Esophagus muscularis mucosa (tissue), 4 donors: ENCODE measurements around the gene BHMT2. TPM values are rescaled to one million over a fixed set of nuclear protein-coding genes. Genes with fewer than 3 reads are reported as not detected.

ENCODE experiments used
- DNase-seq: peaks from one replicate; pipeline ENCODE4 v3.0.0-alpha.2; 2017; ENCODE audit errors: extremely low spot score
- H3K27ac ChIP-seq, 4 donors: fragments of 200-600 bp; sonication (generic); replicated peaks in 1 of 4; 1 replicate in 3 of 4; 2 replicates in 1 of 4; pipeline ENCODE4 v1.5.1; 2016 to 2019; ENCODE audit warnings: mild to moderate bottlenecking in 1 of 4
- H3K27me3 ChIP-seq, 4 donors: fragments of 200-600 bp; sonication (generic); one replicate each; pipeline versions ENCODE4 v1.5.1 to v1.6.0; 2016 to 2019
- H3K36me3 ChIP-seq, 4 donors: fragments of 200-600 bp; sonication (generic); one replicate each; pipeline ENCODE4 v1.5.1; 2016 to 2019
- H3K4me1 ChIP-seq, 4 donors: fragments of 200-600 bp; sonication (generic); one replicate each; pipeline ENCODE4 v1.5.1; 2016 to 2019
- H3K4me3 ChIP-seq, 4 donors: fragments of 200-600 bp; sonication (generic); 1 replicate in 2 of 4; 2 replicates in 2 of 4; pipeline ENCODE4 v1.5.1; 2016 to 2019; ENCODE audit warnings: mild to moderate bottlenecking in 4 of 4, moderate library complexity in 1 of 4
- H3K9me3 ChIP-seq, 4 donors: fragments of 200-600 bp; sonication (generic); 1 replicate in 3 of 4; 2 replicates in 1 of 4; pipeline ENCODE4 v1.5.1; 2016 to 2019
- EP300 ChIP-seq: sonication (generic); formaldehyde crosslinking; IDR thresholded peaks from one replicate; pipeline ENCODE4 v1.6.1; 2017; ENCODE audit warnings: antibody characterized with exemption
- POLR2A ChIP-seq: fragments of 450-650 bp; IDR thresholded peaks from one replicate; pipeline ENCODE4 v1.6.1; 2017; ENCODE audit warnings: antibody characterized with exemption, moderate library complexity, mild to moderate bottlenecking, low read depth
- POLR2AphosphoS5 ChIP-seq, 2 donors: sonication (generic); formaldehyde crosslinking; IDR thresholded peaks; one replicate each; pipeline ENCODE4 v1.6.1; 2017; ENCODE audit warnings: antibody characterized with exemption in 2 of 2
- WGBS: methylation state at CpG from one replicate; pipeline ENCODE4 v1.1.5; 2018; 5-methylcytosine and 5-hydroxymethylcytosine counted together
- intact Hi-C: fragments of 100-400 bp; cut with DNase I; formaldehyde crosslinking; loops from one replicate; pipeline ENCODE4 v1.15.1; 2023
- total RNA-seq, 4 donors: library from RNA; depleted of rRNA; stranded (reverse); fragments of >200 nt; gene quantifications; one replicate each; pipeline versions ENCODE4 v1.1.0 to v1.2.1, GENCODE V29; 2016
- TF ChIP-seq, protein P1 (sequence below), 3 experiments: fragments of 200-600 bp in 2 of 3; fragments of 450-650 bp in 1 of 3; sonication (generic) in 2 of 3; IDR thresholded peaks; one replicate each; pipeline ENCODE4 v1.5.1; 2017 to 2019; ENCODE audit warnings: antibody characterized with exemption in 3 of 3, mild to moderate bottlenecking in 2 of 3, moderate library complexity in 1 of 3

The BHMT2 gene
- total RNA-seq, 4 donors from 2014 or later, result 44.2 to 105 (median 64.1) TPM

DNA sequence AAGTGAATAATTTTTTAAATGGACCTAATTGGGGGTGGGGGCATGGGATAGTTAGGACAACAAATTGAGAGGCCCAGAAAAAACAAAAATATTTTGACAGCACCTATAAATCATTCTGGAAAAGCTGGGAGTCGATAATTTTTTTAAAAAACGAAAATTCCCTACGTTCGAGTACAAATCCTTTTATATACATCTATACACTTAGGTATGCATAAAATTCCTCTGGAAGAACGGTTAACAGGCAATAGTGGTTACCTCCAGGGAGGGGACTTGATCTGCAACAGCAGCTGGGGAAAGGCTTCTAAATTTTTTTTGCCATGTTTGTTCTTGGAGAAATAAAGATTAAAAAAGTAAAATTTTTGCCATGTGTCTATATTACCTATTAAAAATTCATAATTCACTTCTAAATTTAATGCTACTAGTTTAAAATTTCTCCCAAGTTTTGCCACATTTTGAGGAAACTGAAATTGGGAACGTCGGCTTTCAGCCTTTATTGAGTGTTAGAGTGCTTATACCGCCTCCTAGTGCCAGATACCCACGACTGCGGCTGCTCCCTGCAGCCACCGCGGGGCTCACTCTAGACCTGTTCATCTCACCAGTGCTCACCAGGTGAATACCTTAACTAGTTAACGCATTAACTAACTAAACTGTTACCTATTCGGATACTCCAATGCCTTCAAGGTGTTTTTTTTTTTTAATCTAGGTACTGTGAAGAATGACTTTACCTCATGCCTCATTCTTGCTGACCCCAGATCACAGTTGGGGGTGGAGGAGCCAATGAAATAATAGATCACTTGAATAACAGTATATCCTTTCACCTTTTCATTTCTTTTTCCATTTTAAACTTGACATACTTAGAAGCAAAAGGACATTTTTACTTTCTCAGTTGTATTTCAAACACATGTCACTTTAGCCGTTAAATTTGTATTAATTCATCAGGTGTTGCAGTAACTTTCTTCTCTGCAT lies 40.2 kb downstream of the BHMT2 start:
- Histone ChIP-seq H3K4me3 (no peak overlapping the region), H3K27ac (no peak overlapping the region), H3K4me1 (peaks cover 0 to 29% (median 23%) of the 10 kb centered on the region in 4 donors), H3K36me3 (no peaks in the 10 kb centered on the region), H3K27me3 (peaks cover 0 to 24% (median 13%) of the 10 kb centered on the region in 4 donors), H3K9me3 (no peaks in the 10 kb centered on the region)
- TF ChIP-seq, protein P1, sequence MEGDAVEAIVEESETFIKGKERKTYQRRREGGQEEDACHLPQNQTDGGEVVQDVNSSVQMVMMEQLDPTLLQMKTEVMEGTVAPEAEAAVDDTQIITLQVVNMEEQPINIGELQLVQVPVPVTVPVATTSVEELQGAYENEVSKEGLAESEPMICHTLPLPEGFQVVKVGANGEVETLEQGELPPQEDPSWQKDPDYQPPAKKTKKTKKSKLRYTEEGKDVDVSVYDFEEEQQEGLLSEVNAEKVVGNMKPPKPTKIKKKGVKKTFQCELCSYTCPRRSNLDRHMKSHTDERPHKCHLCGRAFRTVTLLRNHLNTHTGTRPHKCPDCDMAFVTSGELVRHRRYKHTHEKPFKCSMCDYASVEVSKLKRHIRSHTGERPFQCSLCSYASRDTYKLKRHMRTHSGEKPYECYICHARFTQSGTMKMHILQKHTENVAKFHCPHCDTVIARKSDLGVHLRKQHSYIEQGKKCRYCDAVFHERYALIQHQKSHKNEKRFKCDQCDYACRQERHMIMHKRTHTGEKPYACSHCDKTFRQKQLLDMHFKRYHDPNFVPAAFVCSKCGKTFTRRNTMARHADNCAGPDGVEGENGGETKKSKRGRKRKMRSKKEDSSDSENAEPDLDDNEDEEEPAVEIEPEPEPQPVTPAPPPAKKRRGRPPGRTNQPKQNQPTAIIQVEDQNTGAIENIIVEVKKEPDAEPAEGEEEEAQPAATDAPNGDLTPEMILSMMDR (IDR thresholded peaks at IDR 0.05), result peak in 2 of 3 experiments; percentile 17 to 24
- no peak for TF ChIP-seq EP300
- no peak for TF ChIP-seq POLR2AphosphoS5 (IDR thresholded peaks at IDR 0.05)
- DNase-seq, result no peak
- intact Hi-C loops, result no loop called here
- WGBS, result 63% methylated on average over 15 of the region's 15 CpGs

DNA sequence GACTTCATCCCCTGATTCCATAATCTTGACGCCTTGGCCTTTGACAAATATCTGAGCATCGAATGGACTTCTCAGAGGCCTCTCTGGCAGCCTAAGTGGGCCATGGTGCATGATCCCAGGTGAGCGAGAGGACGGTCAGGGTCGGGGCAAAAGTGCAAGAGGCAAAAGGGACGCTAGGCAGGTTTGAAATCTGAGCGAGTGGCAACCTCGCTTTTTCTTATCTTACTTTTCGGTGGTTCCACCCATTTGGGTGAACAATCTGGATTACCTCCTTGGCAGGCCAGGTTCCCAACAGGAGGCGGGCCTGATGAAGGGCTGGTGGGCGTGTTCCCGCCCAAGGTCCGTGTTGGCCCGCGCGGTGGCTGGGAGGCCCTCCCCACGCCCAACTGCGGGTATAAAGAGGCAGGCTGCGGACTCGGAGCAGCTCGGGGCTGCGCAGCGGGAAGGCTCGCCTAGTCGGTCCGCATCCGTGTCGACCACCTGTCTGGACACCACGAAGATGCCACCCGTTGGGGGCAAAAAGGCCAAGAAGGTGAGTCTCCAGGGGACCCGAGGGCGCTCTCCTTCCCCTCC lies 41.9 kb downstream of the BHMT2 start, which contains the start of gene BHMT:
Gene BHMT, plus strand, starts transcription at position 423 of the 573 bp plus-strand sequence. Its CDS starts 77 bp downstream, at position 500.
- Histone ChIP-seq H3K27me3 (peaks cover 0 to 24% (median 13%) of the 10 kb centered on the region in 4 donors), H3K4me1 (peaks cover 0 to 29% (median 23%) of the 10 kb centered on the region in 4 donors), H3K27ac (no peak within 1 kb of the TSS), H3K4me3 (peak within 1 kb of the TSS in 3 of 4 donors; percentile 11 to 26 (median 14)), H3K36me3 (no peaks in the 10 kb centered on the region), H3K9me3 (no peaks in the 10 kb centered on the region)
- intact Hi-C loops, result no loop called here
- TF ChIP-seq EP300, result no peak
- no peak for TF ChIP-seq POLR2A
- TF ChIP-seq, protein P1 (IDR thresholded peaks at IDR 0.05), result no peak
- TF ChIP-seq POLR2AphosphoS5 (IDR thresholded peaks at IDR 0.05), result no peak
- no peak for DNase-seq
- WGBS, result 58% methylated on average over 18 of the region's 32 CpGs

DNA sequence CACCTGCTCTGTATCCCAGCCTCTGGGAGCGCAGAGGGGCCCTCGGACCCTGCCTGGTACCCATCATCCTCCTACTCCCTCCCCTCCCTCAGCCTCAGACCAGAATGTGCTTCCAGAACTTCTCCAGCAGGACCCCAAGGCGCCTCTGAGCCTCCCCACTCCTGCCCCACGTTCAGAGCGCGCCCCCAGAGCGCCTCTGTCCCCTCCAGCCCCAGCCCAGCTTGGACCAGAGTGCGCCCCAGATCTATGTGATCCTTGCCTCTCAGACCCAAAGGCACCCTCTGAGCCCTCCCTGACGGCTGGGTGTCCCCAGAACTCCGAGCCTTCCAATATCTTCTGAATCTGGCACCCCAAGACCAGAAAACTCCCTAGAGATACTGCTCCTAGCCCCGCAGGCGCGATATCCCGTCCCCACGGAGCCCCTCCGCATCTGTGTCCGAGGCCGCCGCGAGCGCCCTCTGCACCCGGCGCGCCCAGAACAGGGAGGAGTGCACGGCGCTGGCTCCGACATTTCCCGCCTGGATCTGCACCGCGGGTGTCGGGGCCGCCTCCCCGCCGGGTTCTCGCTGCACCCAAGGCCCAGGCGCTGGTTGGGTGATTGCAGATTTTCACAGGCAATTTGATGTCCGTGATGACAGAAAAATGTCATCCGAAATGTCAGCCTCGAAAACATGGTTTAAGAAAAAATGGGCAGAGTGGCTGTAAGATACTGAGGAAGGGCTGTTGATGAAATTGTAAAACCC lies 42.6 kb downstream of the BHMT2 start:
- Histone ChIP-seq H3K27ac (no peak overlapping the region), H3K4me1 (peaks cover 0 to 29% (median 23%) of the 10 kb centered on the region in 4 donors), H3K36me3 (no peaks in the 10 kb centered on the region), H3K4me3 (peak overlapping the region in 3 of 4 donors; percentile 11 to 26 (median 14)), H3K27me3 (peaks cover 0 to 24% (median 13%) of the 10 kb centered on the region in 4 donors), H3K9me3 (no peaks in the 10 kb centered on the region)
- DNase-seq, result no peak
- intact Hi-C loops, result no loop called here
- TF ChIP-seq, protein P1 (IDR thresholded peaks at IDR 0.05), result no peak
- TF ChIP-seq POLR2A, result no peak
- TF ChIP-seq POLR2AphosphoS5 (IDR thresholded peaks at IDR 0.05), result no peak
- no peak for TF ChIP-seq EP300
- WGBS, result 21% methylated on average over 38 of the region's 39 CpGs

DNA sequence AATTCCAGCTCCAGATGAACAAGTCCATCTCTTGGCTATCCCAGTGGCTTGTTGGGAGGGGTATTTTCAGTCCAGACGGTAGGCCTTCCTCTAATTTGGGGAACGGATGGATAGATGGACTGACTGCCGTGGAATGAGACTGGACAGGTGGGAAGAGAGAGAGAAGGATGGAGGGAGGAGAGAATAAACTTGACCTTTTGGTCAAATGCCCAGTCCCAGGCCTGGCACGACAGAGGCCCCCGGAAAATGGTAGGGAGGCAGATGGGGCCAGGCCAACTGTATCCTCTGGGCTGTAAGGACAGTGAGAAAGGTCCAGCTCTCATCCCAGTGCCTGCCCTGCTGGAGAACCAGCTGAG lies 43.1 kb downstream of the BHMT2 start:
- Histone ChIP-seq H3K36me3 (no peaks in the 10 kb centered on the region), H3K4me3 (no peak overlapping the region), H3K9me3 (no peaks in the 10 kb centered on the region), H3K27ac (no peak overlapping the region), H3K27me3 (peaks cover 0 to 24% (median 13%) of the 10 kb centered on the region in 4 donors), H3K4me1 (peaks cover 0 to 23% (median 18%) of the 10 kb centered on the region in 4 donors)
- DNase-seq, result no peak
- intact Hi-C loops, result no loop called here
- no peak for TF ChIP-seq POLR2AphosphoS5 (IDR thresholded peaks at IDR 0.05)
- no peak for TF ChIP-seq EP300
- TF ChIP-seq, protein P1 (IDR thresholded peaks at IDR 0.05), result no peak
- no peak for TF ChIP-seq POLR2A
- 91% methylated on average over 5 of the region's 5 CpGs for WGBS
